Peyer's patch (tissue), 4 donors: ENCODE results near the gene ACAA2.

Source experiments
- CTCF ChIP-seq, 6 experiments: fragments of 450-650 bp in 4 of 6; fragments of 200-600 bp in 2 of 6; sonication (generic) in 1 of 6; IDR thresholded peaks; one replicate each; pipeline ENCODE4 v1.5.1; 2017 to 2019; ENCODE audit warnings: antibody characterized with exemption in 6 of 6, mild to moderate bottlenecking in 3 of 6, moderate library complexity in 1 of 6
- POLR2A ChIP-seq, 2 donors: fragments of 450-650 bp; IDR thresholded peaks; one replicate each; pipeline ENCODE4 v1.5.1; 2017; ENCODE audit warnings: antibody characterized with exemption in 2 of 2, mild to moderate bottlenecking in 2 of 2, moderate library complexity in 2 of 2

GRCh38 chr18:49850636-49851035 is 37.3 kb upstream of the ACAA2 start:
- no peak for TF ChIP-seq CTCF (IDR thresholded peaks at IDR 0.05)
- TF ChIP-seq POLR2A (IDR thresholded peaks at IDR 0.05), result no peak
